ENCODE measurements around the gene WWOX.

The WWOX gene

DNA sequence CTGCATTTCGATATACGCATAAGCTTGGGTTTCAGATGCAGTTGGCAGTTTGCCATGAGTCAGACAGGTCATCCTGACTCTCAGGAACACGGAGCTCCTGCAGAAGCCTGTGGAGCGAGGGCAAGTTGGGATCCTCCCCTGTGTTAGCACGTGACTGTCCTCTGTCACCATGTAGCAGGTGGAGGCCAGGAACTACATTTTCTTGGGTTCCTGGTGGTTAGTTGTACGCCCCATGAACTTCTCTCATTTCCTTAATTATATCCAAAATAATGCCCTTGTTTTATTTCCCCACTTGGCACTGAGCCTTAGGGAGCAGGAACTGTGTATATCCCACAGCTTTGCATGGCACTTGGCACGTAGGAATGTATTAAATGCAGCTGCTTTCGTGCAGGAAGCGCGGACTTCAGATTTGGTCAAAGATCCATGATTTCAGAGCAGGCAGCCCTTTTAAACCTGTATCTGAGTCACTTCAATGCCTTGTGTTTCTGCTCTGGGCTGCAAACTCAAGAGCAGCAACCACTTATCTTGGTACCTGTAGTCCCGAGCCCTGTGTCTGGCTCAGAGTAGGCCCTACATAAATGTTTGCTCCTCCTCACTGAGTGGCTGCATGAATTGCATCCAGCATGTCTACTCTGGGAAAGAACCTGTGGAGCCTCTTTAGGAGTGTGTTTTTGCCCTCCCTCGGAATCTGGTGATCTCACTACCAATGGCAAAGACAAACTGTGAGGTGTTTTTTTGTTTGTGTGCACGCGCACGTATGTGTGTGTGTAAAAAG lies 1072.7 kb downstream of the WWOX start:
- no peak for DNase-seq

GRCh38 chr16:79172976-79173500 lies 1073.6 kb downstream of the WWOX start:
- DNase-seq = no peak

DNA sequence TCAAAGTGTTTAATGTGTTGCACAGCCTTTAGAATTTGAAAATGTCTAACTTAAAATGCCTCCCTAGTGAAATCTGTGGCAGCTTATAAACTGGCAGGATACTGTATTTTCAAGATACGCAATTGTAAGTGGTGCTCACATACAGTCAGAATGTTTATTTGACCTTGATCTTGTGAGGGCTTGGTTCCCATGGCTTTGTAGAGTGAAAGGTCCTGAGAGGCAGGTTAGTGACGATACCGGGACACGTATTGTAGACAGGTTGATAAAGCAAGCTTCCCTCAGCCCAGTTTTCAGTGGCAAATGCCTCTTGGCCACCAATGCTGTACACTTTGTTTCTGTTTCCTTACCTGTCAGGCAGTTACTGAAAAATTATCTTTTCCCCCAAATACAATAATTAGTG lies 1074.5 kb downstream of the WWOX start:
- DNase-seq = no peak

- no peak for DNase-seq
These were observed 1076.0 kb downstream of the WWOX start for GRCh38 chr16:79175286-79176057.

GRCh38 chr16:79177018-79177417 lies 1077.6 kb downstream of the WWOX start:
- DNase-seq = no peak

- no peak for DNase-seq
These were observed 1082.0 kb downstream of the WWOX start for GRCh38 chr16:79181419-79181818.

- DNase-seq = no peak
These were observed 1083.2 kb downstream of the WWOX start for GRCh38 chr16:79182616-79183015.

DNA sequence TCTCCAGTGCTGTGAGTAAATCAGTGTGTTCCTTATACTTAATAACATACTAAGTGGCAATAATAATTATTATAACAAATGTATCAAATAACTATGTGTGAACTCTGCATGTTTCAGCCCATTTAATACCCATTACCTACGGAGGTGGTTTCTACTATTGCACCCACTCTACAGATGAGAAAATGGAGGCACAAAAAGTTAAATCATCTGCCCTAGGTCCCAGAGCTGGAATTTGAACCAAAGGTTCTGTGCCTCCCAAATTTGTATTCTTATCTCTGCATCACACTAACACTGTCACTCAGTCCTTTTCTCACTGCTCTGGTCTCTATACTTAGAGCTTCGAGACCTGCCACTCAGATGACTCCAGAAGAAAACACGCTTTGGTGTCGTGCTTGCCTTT lies 1084.1 kb downstream of the WWOX start:
- no peak for DNase-seq

- DNase-seq = no peak
These were observed 1085.1 kb downstream of the WWOX start for GRCh38 chr16:79184464-79185030.

DNA sequence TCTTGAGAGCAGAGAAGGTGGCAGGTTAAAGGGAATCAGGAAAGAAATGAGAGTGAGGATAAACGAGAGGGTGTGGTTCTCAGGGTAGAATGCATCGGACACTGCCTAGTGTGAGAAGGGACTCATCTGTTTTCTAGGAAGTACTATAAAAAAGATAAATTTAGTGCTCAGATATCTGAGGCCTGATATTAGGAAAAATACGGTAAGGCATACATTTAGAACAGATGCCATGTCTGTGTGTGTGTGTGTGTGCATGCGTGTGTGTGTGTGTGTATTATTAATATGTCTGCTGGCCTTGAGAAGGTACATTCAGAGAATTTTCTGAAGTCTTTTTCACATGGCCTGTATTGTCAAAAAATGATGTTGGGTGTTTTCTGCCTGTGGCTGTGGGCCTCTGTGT lies 1086.3 kb downstream of the WWOX start:
- no peak for DNase-seq

DNA sequence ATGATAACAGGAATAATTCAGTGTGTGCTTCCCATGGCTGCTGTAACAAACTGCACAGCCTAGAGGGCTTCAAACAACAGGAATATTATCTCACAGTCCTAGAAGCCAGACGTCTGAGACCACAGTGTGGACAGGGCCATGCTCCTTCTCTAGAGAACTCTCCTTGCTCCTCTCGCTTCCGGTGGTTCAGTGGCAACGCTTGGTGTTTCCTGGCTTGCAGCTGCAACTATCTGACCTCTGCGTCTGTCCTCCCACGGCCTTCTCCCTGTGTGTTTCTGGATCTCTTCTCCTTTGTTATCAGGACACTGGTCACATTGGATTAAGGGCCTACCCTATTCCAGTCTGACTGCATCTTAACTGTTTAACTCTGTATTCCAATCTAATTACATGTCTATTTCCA lies 1086.7 kb downstream of the WWOX start:
- no peak for DNase-seq

GRCh38 chr16:79188115-79188738 lies 1088.8 kb downstream of the WWOX start:
- DNase-seq = no peak

- no peak for DNase-seq
These were observed 1089.3 kb downstream of the WWOX start for GRCh38 chr16:79188739-79189122.

- no peak for DNase-seq
These were observed 1091.1 kb downstream of the WWOX start for GRCh38 chr16:79190542-79190941.

- no peak for DNase-seq
These were observed 1092.5 kb downstream of the WWOX start for GRCh38 chr16:79191933-79192332.

- no peak for DNase-seq
These were observed 1093.5 kb downstream of the WWOX start for GRCh38 chr16:79192904-79193303.

DNA sequence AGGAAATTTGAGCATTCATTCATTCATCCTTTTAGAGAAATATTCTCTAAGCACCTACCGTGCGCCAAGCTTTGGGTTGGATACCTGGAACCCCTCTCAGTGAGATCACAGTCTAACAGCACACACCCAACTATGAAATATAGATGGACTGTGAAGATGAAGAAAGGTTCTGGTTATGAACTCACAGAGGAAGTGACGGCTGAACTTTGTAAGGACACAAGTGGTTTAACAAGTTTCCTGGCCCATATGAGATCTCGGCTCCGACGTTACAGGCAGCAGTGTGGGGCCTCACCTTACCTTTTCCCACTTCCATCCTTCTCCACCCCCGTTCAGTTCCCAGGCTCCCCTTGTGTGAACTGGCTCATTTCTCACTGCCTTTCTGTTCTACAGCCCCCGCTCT lies 1094.8 kb downstream of the WWOX start:
- DNase-seq = no peak

- DNase-seq = no peak
These were observed 1096.5 kb downstream of the WWOX start for GRCh38 chr16:79195938-79196337.

- no peak for DNase-seq
These were observed 1102.0 kb downstream of the WWOX start for GRCh38 chr16:79201436-79201835.

GRCh38 chr16:79202977-79203376 lies 1103.5 kb downstream of the WWOX start:
- no peak for DNase-seq

- DNase-seq = no peak
These were observed 1105.0 kb downstream of the WWOX start for GRCh38 chr16:79204486-79204885.

DNA sequence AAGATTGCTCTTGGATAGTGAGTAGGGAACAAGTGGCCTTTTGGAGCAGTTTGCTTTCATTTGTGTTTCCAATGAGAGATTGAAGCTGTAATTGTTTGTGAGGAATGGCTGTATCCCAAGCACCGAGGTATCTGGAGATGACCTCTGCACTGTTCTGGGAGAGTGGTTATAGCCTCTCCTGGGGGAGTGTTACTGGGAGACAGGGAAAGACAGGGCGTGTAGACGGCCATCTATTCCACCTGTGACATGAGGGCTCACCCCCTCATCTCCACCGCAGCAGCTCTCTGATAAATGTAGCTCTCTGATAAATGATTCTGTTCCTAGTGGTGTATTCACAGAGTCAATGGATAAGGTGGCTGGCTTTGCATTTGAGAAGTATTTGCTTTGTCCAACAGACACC lies 1107.4 kb downstream of the WWOX start:
- DNase-seq = no peak

DNA sequence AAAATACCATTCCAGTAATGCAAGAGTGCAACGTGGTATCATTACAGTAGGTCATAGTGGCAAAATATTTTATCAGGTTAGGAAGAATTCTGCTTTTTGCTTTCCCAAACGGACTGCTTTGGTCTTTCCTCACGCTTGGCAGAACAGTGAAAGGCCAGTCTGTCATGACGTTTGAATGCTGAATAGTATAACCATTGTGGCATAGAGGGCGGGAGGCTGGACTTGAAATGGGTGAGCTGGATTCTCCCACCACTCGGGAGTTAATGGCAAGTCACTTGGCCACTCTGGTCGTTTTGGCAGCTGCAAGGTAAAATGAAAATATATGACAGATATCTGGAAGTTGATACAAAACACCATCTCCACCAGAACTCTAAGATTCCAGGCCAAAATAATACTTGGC lies 1109.9 kb downstream of the WWOX start:
- no peak for DNase-seq

Measured in stimulated activated CD4-positive, alpha-beta T cell treated with anti-CD3 and anti-CD28 coated beads, Interleukin-4, amount 100 ng/mL, for 24 hours (primary cell).